Neural cell (in vitro differentiated cells): Measurements from ENCODE around the gene PDIA6. TPM values are rescaled to one million over a fixed set of nuclear protein-coding genes. Genes with fewer than 3 reads are reported as not detected.

ENCODE experiments used
- H2AFZ ChIP-seq: fragments of 200-600, 300-800 bp; sonication (generic), shearing (Covaris generic); 2 replicates; pipeline ENCODE4 v1.6.0; 2014; ENCODE audit warnings: low read depth, mild to moderate bottlenecking, antibody characterized with exemption, low read length, moderate library complexity
- H3F3A ChIP-seq: fragments of 200-600 bp; shearing (Covaris generic); 2 replicates; pipeline ENCODE4 v1.6.1; 2016; ENCODE audit warnings: mild to moderate bottlenecking, moderate library complexity, mixed read lengths, antibody characterized with exemption, low read length; ENCODE audit not compliant: insufficient read depth, poor library complexity, severe bottlenecking
- H3K27ac ChIP-seq: fragments of 200-600, 300-800 bp; sonication (generic), shearing (Covaris generic); 2 replicates; pipeline ENCODE4 v1.5.1; 2014; ENCODE audit warnings: mild to moderate bottlenecking, low read length, moderate library complexity
- H3K27me3 ChIP-seq: fragments of 300-800, 200-600 bp; sonication (generic), shearing (Covaris generic); 2 replicates; pipeline ENCODE4 v1.6.0; 2014; ENCODE audit warnings: mild to moderate bottlenecking, low read depth, low read length, moderate library complexity; ENCODE audit not compliant: insufficient read depth
- H3K36me3 ChIP-seq: fragments of 300-800, 200-600 bp; sonication (generic), shearing (Covaris generic); 2 replicates; pipeline ENCODE4 v1.5.1; 2014; ENCODE audit warnings: mild to moderate bottlenecking, antibody characterized with exemption, low read length, moderate library complexity; ENCODE audit not compliant: insufficient read depth
- H3K4me2 ChIP-seq: fragments of 300-800, 200-600 bp; sonication (generic), shearing (Covaris generic); 2 replicates; pipeline ENCODE4 v1.6.0; 2014; ENCODE audit warnings: mild to moderate bottlenecking, low read length
- H3K4me3 ChIP-seq: fragments of 300-800, 200-600 bp; sonication (generic), shearing (Covaris generic); 2 replicates; pipeline ENCODE4 v1.5.1; 2014; ENCODE audit warnings: mild to moderate bottlenecking, low read length, moderate library complexity
- H3K79me2 ChIP-seq: fragments of 200-600 bp; shearing (Covaris generic); replicated peaks from 2 replicates; pipeline ENCODE4 v1.6.0; 2014; ENCODE audit warnings: mild to moderate bottlenecking, low read length, moderate library complexity; ENCODE audit not compliant: insufficient read depth
- H3K9ac ChIP-seq: fragments of 300-800, 200-600 bp; sonication (generic), shearing (Covaris generic); 2 replicates; pipeline ENCODE4 v1.6.1; 2016; ENCODE audit warnings: mild to moderate bottlenecking, low read length, mixed read lengths
- H3K9me2 ChIP-seq: fragments of 200-600 bp; shearing (Covaris generic); 2 replicates; pipeline ENCODE4 v1.6.1; 2016; ENCODE audit warnings: mild to moderate bottlenecking, low read length, mixed read lengths; ENCODE audit not compliant: insufficient read depth
- H3K9me3 ChIP-seq: fragments of 200-600, 300-800 bp; sonication (generic), shearing (Covaris generic); 2 replicates; pipeline ENCODE4 v1.6.1; 2016; ENCODE audit warnings: mild to moderate bottlenecking, mixed run types, low read length, moderate library complexity, mixed read lengths
- H4K20me1 ChIP-seq: fragments of 200-600 bp; shearing (Covaris generic); 2 replicates; pipeline ENCODE4 v1.6.1; 2016; ENCODE audit warnings: mild to moderate bottlenecking, mixed run types; ENCODE audit not compliant: insufficient read depth
- EP300 ChIP-seq: fragments of 450-650 bp; conservative IDR thresholded peaks from 2 replicates; pipeline ENCODE4 v1.6.1; 2014; ENCODE audit warnings: antibody characterized with exemption, mild to moderate bottlenecking, moderate library complexity; ENCODE audit not compliant: poor library complexity, severe bottlenecking
- EZH2 ChIP-seq: fragments of 200-600, 300-800 bp; shearing (Covaris generic), sonication (generic); IDR thresholded peaks from 2 replicates; pipeline ENCODE4 v1.6.1; 2014; ENCODE audit warnings: antibody characterized with exemption, low read length, borderline replicate concordance, mild to moderate bottlenecking; ENCODE audit not compliant: insufficient read depth, poor library complexity, severe bottlenecking
- MXI1 ChIP-seq: fragments of 450-650 bp; conservative IDR thresholded peaks from 2 replicates; pipeline ENCODE4 v1.6.1; 2014; ENCODE audit warnings: antibody characterized with exemption, mild to moderate bottlenecking; ENCODE audit not compliant: poor library complexity, severe bottlenecking
- POLR2AphosphoS5 ChIP-seq: IDR thresholded peaks from 2 replicates; pipeline ENCODE4 v1.6.1; 2012
- RAD21 ChIP-seq: fragments of 450-650 bp; conservative IDR thresholded peaks from 2 replicates; pipeline ENCODE4 v1.6.1; 2014; ENCODE audit warnings: antibody characterized with exemption, mild to moderate bottlenecking, moderate library complexity
- REST ChIP-seq: IDR thresholded peaks from 2 replicates; pipeline ENCODE4 v1.6.1; 2012; ENCODE audit warnings: borderline replicate concordance
- SMC3 ChIP-seq: fragments of 450-650 bp; conservative IDR thresholded peaks from 2 replicates; pipeline ENCODE4 v1.6.1; 2014; ENCODE audit warnings: antibody characterized with exemption, mild to moderate bottlenecking, moderate library complexity; ENCODE audit not compliant: poor library complexity
- TAF1 ChIP-seq: IDR thresholded peaks from 2 replicates; pipeline ENCODE4 v1.6.1; 2012; ENCODE audit warnings: low read depth
- polyA plus RNA-seq: library from polyadenylated mRNA; depleted of rRNA; stranded (reverse); fragments of >200 nt; gene quantifications from 2 replicates; pipeline ENCODE4 v1.2.3, GENCODE V29; 2014
- TF ChIP-seq, protein P1 (sequence below): fragments of 450-650 bp; IDR thresholded peaks from 2 replicates; pipeline ENCODE4 v1.5.1; 2014; ENCODE audit warnings: antibody characterized with exemption, mild to moderate bottlenecking, moderate library complexity; ENCODE audit not compliant: poor library complexity, severe bottlenecking

The PDIA6 gene
- polyA plus RNA-seq, 1 donor from 2014 or later, result 124 TPM

DNA sequence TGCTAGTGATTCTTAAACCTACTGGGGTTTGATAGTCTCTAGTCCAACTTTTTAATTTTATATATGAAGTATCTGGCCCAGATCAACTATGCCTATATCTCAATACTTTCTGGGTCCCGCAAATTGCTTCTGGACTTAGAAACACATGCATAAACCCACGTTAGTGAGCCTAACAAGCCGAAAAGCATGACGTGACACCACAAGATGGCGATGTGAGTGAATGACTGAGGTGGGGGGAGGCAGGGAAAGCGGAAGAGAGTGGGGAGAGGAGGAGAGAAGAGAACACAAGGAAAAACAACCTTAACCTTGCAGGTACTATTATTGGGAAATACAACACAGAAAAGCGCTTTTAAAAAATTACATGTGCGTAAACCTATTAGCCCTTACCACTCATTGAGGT, 13.8 kb downstream of the PDIA6 start:
- Histone ChIP-seq H4K20me1 (no peaks in the 10 kb centered on the region), H3K27me3 (no peaks in the 10 kb centered on the region), H3F3A (no peaks in the 10 kb centered on the region), H3K9me3 (no peaks in the 10 kb centered on the region), H3K4me2 (no peak overlapping the region), H3K9me2 (no peaks in the 10 kb centered on the region), H2AFZ (no peak overlapping the region), H3K27ac (no peak overlapping the region), H3K4me3 (no peak overlapping the region), H3K36me3 (no peaks in the 10 kb centered on the region), H3K9ac (no peak overlapping the region), H3K79me2 (peaks cover 4% of the 10 kb centered on the region)
- no peak for TF ChIP-seq EZH2
- TF ChIP-seq EP300, result no peak
- TF ChIP-seq SMC3, result no peak
- no peak for TF ChIP-seq POLR2AphosphoS5
- TF ChIP-seq, protein P1, sequence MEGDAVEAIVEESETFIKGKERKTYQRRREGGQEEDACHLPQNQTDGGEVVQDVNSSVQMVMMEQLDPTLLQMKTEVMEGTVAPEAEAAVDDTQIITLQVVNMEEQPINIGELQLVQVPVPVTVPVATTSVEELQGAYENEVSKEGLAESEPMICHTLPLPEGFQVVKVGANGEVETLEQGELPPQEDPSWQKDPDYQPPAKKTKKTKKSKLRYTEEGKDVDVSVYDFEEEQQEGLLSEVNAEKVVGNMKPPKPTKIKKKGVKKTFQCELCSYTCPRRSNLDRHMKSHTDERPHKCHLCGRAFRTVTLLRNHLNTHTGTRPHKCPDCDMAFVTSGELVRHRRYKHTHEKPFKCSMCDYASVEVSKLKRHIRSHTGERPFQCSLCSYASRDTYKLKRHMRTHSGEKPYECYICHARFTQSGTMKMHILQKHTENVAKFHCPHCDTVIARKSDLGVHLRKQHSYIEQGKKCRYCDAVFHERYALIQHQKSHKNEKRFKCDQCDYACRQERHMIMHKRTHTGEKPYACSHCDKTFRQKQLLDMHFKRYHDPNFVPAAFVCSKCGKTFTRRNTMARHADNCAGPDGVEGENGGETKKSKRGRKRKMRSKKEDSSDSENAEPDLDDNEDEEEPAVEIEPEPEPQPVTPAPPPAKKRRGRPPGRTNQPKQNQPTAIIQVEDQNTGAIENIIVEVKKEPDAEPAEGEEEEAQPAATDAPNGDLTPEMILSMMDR, result no peak
- TF ChIP-seq TAF1, result no peak
- no peak for TF ChIP-seq REST
- no peak for TF ChIP-seq RAD21
- no peak for TF ChIP-seq MXI1

DNA sequence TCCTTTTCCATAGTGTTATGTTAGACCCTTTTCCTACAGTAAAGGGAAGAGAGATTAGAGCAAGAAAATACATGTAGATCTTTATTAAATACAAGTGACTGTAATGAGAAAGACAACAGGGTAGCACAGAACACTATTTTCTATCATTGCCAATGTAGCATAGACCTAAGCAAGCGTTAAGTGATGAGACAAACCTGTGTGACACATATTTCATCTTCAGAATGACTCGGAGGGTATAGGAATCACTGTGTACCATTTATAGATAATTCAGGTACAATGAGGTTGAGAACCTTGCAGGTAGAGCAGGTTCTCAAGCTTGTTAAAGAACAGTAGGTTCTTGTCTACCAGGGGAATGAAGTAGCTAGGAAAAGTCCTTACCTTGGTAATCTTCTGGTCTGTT, 15.9 kb downstream of the PDIA6 start:
- no peak overlapping the region for H3K27ac ChIP-seq
- no peaks in the 10 kb centered on the region for H3K9me2 ChIP-seq
- no peaks in the 10 kb centered on the region for H4K20me1 ChIP-seq
- no peaks in the 10 kb centered on the region for H3K36me3 ChIP-seq
- H3K4me3 ChIP-seq, result no peak overlapping the region
- no peaks in the 10 kb centered on the region for H3K79me2 ChIP-seq
- H3K4me2 ChIP-seq, result no peak overlapping the region
- no peaks in the 10 kb centered on the region for H3F3A ChIP-seq
- H3K9ac ChIP-seq, result no peak overlapping the region
- no peaks in the 10 kb centered on the region for H3K9me3 ChIP-seq
- H3K27me3 ChIP-seq, result no peaks in the 10 kb centered on the region
- TF ChIP-seq POLR2AphosphoS5 (no peak), EZH2 (no peak), MXI1 (no peak), EP300 (no peak), SMC3 (no peak), RAD21 (no peak), REST (no peak), TAF1 (no peak)
- TF ChIP-seq, protein P1, result no peak
- H2AFZ ChIP-seq, result no peak overlapping the region
